Heart right ventricle (tissue), 16 donors: ENCODE measurements around the gene STYX. TPM values are rescaled to one million over a fixed set of nuclear protein-coding genes. Genes with fewer than 3 reads are reported as not detected.

Experiments used
- ATAC-seq, 8 donors: fragments of 200-7000 bp; cut with Tn5 transposase; one replicate each; pipeline ENCODE4 v1.9.1; 2020; ENCODE audit warnings: mild to moderate bottlenecking in 8 of 8, moderate library complexity in 8 of 8, moderate number of reproducible peaks in 1 of 8
- DNase-seq, 2 donors: peaks; one replicate each; pipeline ENCODE4 v3.0.0-alpha.2; 2020
- H3K27ac ChIP-seq, 10 donors: fragments of 200-600 bp; sonication (generic) in 2 of 10; one replicate each; pipeline versions ENCODE4 v1.5.0 to v1.8.0; 2020 to 2022; ENCODE audit warnings: mild to moderate bottlenecking in 3 of 10
- H3K27me3 ChIP-seq, 7 donors: fragments of 200-600 bp; one replicate each; pipeline ENCODE4 v1.8.0; 2021 to 2022; ENCODE audit warnings: mild to moderate bottlenecking in 2 of 7
- H3K36me3 ChIP-seq, 9 donors: fragments of 200-600 bp; sonication (generic) in 1 of 9; one replicate each; pipeline versions ENCODE4 v1.5.0 to v1.8.0; 2020 to 2022; ENCODE audit warnings: mild to moderate bottlenecking in 2 of 9
- H3K4me1 ChIP-seq, 9 donors: fragments of 200-600 bp; sonication (generic) in 1 of 9; one replicate each; pipeline versions ENCODE4 v1.5.0 to v1.8.0; 2020 to 2022; ENCODE audit warnings: mild to moderate bottlenecking in 4 of 9
- H3K4me3 ChIP-seq, 10 donors: fragments of 200-600 bp; sonication (generic) in 2 of 10; one replicate each; pipeline versions ENCODE4 v1.5.0 to v1.8.0; 2020 to 2022; ENCODE audit warnings: mild to moderate bottlenecking in 7 of 10, moderate library complexity in 2 of 10
- H3K9me3 ChIP-seq, 11 donors: fragments of 200-600 bp in 10 of 11; sonication (generic) in 2 of 11; one replicate each; pipeline versions ENCODE4 v1.5.0 to v1.8.0; 2013 to 2022; ENCODE audit warnings: mild to moderate bottlenecking in 2 of 11, control low read depth in 1 of 11, moderate library complexity in 1 of 11
- WGBS, 2 donors: extraction: QIAGEN DNeasy Blood & Tissue Kit; methylation state at CpG; one replicate each; pipeline ENCODE4 v1.1.7; 2013; ENCODE audit warnings: inconsistent platforms in 1 of 2; 5-methylcytosine and 5-hydroxymethylcytosine counted together
- intact Hi-C, 10 donors: fragments of 100-400 bp; cut with DNase I; formaldehyde crosslinking; loops; one replicate each; pipeline versions ENCODE4 v1.11.1 to v1.14.2; 2022
- polyA plus RNA-seq, 2 donors: library from polyadenylated mRNA; stranded (reverse); fragments of 200-250 nt; gene quantifications; one replicate each; pipeline ENCODE4 v1.2.3, GENCODE V29; 2013
- total RNA-seq, 10 donors: library from RNA; stranded (reverse); fragmentation: NEBNext Ultra II Directional in 3 of 10; extraction: Animal tissue kit (Norgen Biotek cat#: 25700) in 3 of 10; gene quantifications; one replicate each; pipeline versions ENCODE4 v1.2.1 to v1.2.4, GENCODE V29; 2021 to 2023
- TF ChIP-seq, protein P1 (sequence below), 9 donors: fragments of 200-600 bp; sonication (generic) in 2 of 9; IDR thresholded peaks; one replicate each; pipeline versions ENCODE4 v1.5.0 to v1.8.0; 2021 to 2022; ENCODE audit warnings: antibody characterized with exemption in 9 of 9, mild to moderate bottlenecking in 5 of 9, moderate library complexity in 1 of 9
- donor health status: Arrhythmogenic right ventricular cardiomyopathy.
- donor health status: ischemic (EF 13 %, LVEDD 7.1; RV severe dilation, severe dysfunction).
- donor health status: healthy with polysubstance abuse.
- donor health status: DM: no; HTN: yes; CAD: no.
- donor health status: DM: no; HTN: no; CAD: no.
- donor health status: ischemic (EF 25% LVEDD 6.9; RV normal size, moderate dysfunction).
- donor health status: ischemic (EF 25% LVEDD 5.7; RV mildly dilated, moderate dysfunction).
- donor health status: healthy.
- donor health status: DM: yes; HTN: yes; CAD: no.
- donor health status: Ischemic cardiomyopathy.
- donor health status: ischemic (EF 35%, LVEDD 5.7; RV mildly dilated, moderate dysfunction).
- donor health status: nonischemic (EF 11% LVEDD 7.7; RV severe dilation, severe dysfunction).
- donor health status: DM: yes; HTN: yes; CAD: no.
- donor health status: PGD.
- donor health status: ischemic (EF 29% LVEDD 5.4; RV normal size, mild dysfunction).
- donor health status: nonischemic (EF 23%, LVEDD 6.1; RV moderate dilation, normal function).

The STYX gene
- total and polyA plus RNA-seq, 12 donors, result 3.4 to 15.8 (median 13.7) TPM

GRCh38 chr14:52802597-52802996 is 72.6 kb downstream of the STYX start:
- TF ChIP-seq, protein P1, sequence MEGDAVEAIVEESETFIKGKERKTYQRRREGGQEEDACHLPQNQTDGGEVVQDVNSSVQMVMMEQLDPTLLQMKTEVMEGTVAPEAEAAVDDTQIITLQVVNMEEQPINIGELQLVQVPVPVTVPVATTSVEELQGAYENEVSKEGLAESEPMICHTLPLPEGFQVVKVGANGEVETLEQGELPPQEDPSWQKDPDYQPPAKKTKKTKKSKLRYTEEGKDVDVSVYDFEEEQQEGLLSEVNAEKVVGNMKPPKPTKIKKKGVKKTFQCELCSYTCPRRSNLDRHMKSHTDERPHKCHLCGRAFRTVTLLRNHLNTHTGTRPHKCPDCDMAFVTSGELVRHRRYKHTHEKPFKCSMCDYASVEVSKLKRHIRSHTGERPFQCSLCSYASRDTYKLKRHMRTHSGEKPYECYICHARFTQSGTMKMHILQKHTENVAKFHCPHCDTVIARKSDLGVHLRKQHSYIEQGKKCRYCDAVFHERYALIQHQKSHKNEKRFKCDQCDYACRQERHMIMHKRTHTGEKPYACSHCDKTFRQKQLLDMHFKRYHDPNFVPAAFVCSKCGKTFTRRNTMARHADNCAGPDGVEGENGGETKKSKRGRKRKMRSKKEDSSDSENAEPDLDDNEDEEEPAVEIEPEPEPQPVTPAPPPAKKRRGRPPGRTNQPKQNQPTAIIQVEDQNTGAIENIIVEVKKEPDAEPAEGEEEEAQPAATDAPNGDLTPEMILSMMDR (IDR thresholded peaks at IDR 0.05), result no peak
- WGBS, 2 donors, result 89 to 91% methylated on average over 3 of the region's 3 CpGs
- no peaks in the 10 kb centered on the region for H3K36me3 ChIP-seq
- peaks cover 0 to 8% (median 0%) of the 10 kb centered on the region in 9 donors for H3K4me1 ChIP-seq
- H3K27me3 ChIP-seq, result no peaks in the 10 kb centered on the region
- peak in 1 of 8 donors; percentile 44 for ATAC-seq
- intact Hi-C loops, result no loop called here
- H3K4me3 ChIP-seq, result no peak overlapping the region
- no peaks in the 10 kb centered on the region for H3K9me3 ChIP-seq
- H3K27ac ChIP-seq, result peak overlapping the region in 2 of 10 donors; percentile 26 to 54
- no peak for DNase-seq

GRCh38 chr14:52806115-52806514 is 76.1 kb downstream of the STYX start:
- TF ChIP-seq, protein P1 (IDR thresholded peaks at IDR 0.05), result no peak

GRCh38 chr14:52808101-52808500 is 78.1 kb downstream of the STYX start:
- Histone ChIP-seq H3K27ac (no peak overlapping the region), H3K4me1 (no peaks in the 10 kb centered on the region), H3K4me3 (no peak overlapping the region), H3K9me3 (peaks cover 0 to 3% (median 0%) of the 10 kb centered on the region in 11 donors), H3K36me3 (no peaks in the 10 kb centered on the region), H3K27me3 (no peaks in the 10 kb centered on the region)
- DNase-seq (no peak), ATAC-seq (no peak)
- 54 to 96% methylated on average over 1 of the region's 1 CpG for WGBS, 2 donors
- intact Hi-C loops, result no loop called here
- TF ChIP-seq, protein P1 (IDR thresholded peaks at IDR 0.05), result no peak

More at GRCh38 chr14:52806115-52806514, 76.1 kb downstream of the STYX start:
- H3K36me3 ChIP-seq, result no peaks in the 10 kb centered on the region
- intact Hi-C loops, result no loop called here
- 82 to 88% methylated on average over 4 of the region's 4 CpGs for WGBS, 2 donors
- H3K4me3 ChIP-seq, result no peak overlapping the region
- no peak for ATAC-seq
- peaks cover 0 to 7% (median 0%) of the 10 kb centered on the region in 9 donors for H3K4me1 ChIP-seq
- no peaks in the 10 kb centered on the region for H3K27me3 ChIP-seq
- no peak for DNase-seq
- no peaks in the 10 kb centered on the region for H3K9me3 ChIP-seq
- H3K27ac ChIP-seq, result no peak overlapping the region

GRCh38 chr14:52821805-52822250 is 91.9 kb downstream of the STYX start:
- no peaks in the 10 kb centered on the region for H3K36me3 ChIP-seq
- no peaks in the 10 kb centered on the region for H3K27me3 ChIP-seq
- H3K9me3 ChIP-seq, result no peaks in the 10 kb centered on the region
- TF ChIP-seq, protein P1 (IDR thresholded peaks at IDR 0.05), result no peak
- 79 to 81% methylated on average over 7 of the region's 7 CpGs for WGBS, 2 donors
- intact Hi-C loops, result loop anchor here (2.0 to 10.0 kb wide), 11 partner anchors 137 to 485 kb away; no protein-coding TSS in a partner anchor
- ATAC-seq, result no peak
- no peak overlapping the region for H3K4me3 ChIP-seq
- no peak overlapping the region for H3K27ac ChIP-seq
- peaks cover 0 to 9% (median 0%) of the 10 kb centered on the region in 9 donors for H3K4me1 ChIP-seq
- DNase-seq, result no peak
